ENCODE results near the gene PDPR. TPM values are rescaled to one million over a fixed set of nuclear protein-coding genes. Genes with fewer than 3 reads are reported as not detected.
A peak's percentile ranks its signal among the peaks of the same experiment; 100 is the strongest.

The PDPR gene
- total RNA-seq, 1 experiment from 2014 or later, result 26.9 TPM

DNA sequence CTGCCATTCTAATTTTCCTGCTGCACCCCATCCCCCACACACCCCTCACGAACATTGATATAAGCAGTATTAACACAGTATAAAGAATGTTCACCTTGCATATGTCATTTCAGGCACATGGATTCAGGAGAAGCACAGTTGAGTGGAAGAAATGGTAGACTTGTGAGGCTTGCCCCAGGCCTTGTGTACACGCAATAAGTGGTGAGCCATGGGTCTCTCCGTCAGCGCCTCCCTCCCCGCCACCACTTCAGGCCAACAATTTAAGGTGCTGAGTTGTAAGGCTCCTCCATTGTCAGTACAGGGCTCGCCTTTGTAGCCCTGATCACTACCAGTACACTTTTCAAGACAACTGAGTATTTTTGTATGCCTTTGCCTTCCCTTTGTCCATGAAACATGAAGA lies 47.2 kb downstream of the PDPR start:
- intact Hi-C loops (cut with micrococcal nuclease; ENCODE audit: unreplicated experiment) (no loop called here), in situ Hi-C loops (cut with HindIII; ENCODE audit: low pct_unique_long_range_greater_than_20kb, low sequenced_read_pairs) (no loop called here)
- no peak for ATAC-seq
- H3K27me3 ChIP-seq (ENCODE audit: control insufficient read depth, insufficient read depth, low read length), result no peaks in the 10 kb centered on the region
- no peak overlapping the region for H3K4me3 ChIP-seq (ENCODE audit: low read depth in 2 of 2, low read length in 2 of 2)
- ChIA-PET CTCF (no interaction called here), POLR2A (no interaction called here)
- TF ChIP-seq SIN3A (IDR thresholded peaks at IDR 0.05; ENCODE audit: borderline replicate concordance, insufficient read depth, low read depth, low read length) (no peak), REST (IDR thresholded peaks at IDR 0.05; ENCODE audit: insufficient read depth in 1 of 2, low read depth in 2 of 2, low read length in 1 of 2) (no peak), POLR2AphosphoS5 (IDR thresholded peaks at IDR 0.05; ENCODE audit: low read depth, low read length) (no peak), TCF7L2 (IDR thresholded peaks at IDR 0.05; ENCODE audit: low read depth, low read length) (no peak)
- TF ChIP-seq, protein P1, sequence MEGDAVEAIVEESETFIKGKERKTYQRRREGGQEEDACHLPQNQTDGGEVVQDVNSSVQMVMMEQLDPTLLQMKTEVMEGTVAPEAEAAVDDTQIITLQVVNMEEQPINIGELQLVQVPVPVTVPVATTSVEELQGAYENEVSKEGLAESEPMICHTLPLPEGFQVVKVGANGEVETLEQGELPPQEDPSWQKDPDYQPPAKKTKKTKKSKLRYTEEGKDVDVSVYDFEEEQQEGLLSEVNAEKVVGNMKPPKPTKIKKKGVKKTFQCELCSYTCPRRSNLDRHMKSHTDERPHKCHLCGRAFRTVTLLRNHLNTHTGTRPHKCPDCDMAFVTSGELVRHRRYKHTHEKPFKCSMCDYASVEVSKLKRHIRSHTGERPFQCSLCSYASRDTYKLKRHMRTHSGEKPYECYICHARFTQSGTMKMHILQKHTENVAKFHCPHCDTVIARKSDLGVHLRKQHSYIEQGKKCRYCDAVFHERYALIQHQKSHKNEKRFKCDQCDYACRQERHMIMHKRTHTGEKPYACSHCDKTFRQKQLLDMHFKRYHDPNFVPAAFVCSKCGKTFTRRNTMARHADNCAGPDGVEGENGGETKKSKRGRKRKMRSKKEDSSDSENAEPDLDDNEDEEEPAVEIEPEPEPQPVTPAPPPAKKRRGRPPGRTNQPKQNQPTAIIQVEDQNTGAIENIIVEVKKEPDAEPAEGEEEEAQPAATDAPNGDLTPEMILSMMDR (IDR thresholded peaks at IDR 0.05), result no peak
- no TSS peak for BruUV-seq (replicated peaks)
- H3K9me3 ChIP-seq (ENCODE audit: control insufficient read depth, insufficient read depth, low read depth, low read length), result no peaks in the 10 kb centered on the region
- peaks cover 8% of the 10 kb centered on the region for H3K36me3 ChIP-seq (ENCODE audit: control insufficient read depth, insufficient read depth, low read length)
- no peaks in the 10 kb centered on the region; the same call in 1 of the 2 replicates for H3K4me1 ChIP-seq (ENCODE audit: control insufficient read depth, insufficient read depth, low read length)
- DNase-seq (ENCODE audit: low read depth, low spot score), result no peak
- no peak overlapping the region for H3K27ac ChIP-seq (ENCODE audit: low read length)

DNA sequence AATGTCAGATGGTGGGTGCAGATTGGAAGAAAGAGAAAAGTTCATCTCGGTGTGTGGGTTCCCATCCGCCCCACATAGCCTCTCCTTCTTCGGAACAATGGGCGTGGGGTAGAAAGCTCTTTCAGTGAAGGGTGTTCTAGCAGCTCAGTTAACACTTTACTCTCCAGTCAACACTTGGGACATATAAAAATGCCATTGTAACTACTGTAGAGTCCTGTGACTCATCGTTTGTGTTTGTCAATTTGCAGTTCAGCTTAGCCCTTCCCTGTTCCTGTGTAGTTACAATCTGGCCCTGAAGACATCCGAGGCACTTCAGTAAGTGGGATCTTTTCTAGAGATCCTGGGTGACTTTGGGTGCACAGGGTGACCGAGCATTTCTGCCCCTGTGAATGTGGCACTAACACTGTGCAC lies 47.9 kb downstream of the PDPR start:
- ChIA-PET CTCF (interaction anchor here (0.6 kb wide), 1 partner anchor 1378 kb away, joined by 3 read pairs; no protein-coding TSS in a partner anchor), POLR2A (interaction anchor here (0.5 kb wide), 1 partner anchor 440 kb away, joined by 3 read pairs; no protein-coding TSS in a partner anchor)
- TF ChIP-seq, protein P1 (IDR thresholded peaks at IDR 0.05), result no peak
- no peak for TF ChIP-seq TCF7L2 (IDR thresholded peaks at IDR 0.05; ENCODE audit: low read depth, low read length)
- TF ChIP-seq POLR2AphosphoS5 (IDR thresholded peaks at IDR 0.05; ENCODE audit: low read depth, low read length), result no peak
- TF ChIP-seq SIN3A (IDR thresholded peaks at IDR 0.05; ENCODE audit: borderline replicate concordance, insufficient read depth, low read depth, low read length), result no peak
- TF ChIP-seq REST (IDR thresholded peaks at IDR 0.05; ENCODE audit: insufficient read depth in 1 of 2, low read depth in 2 of 2, low read length in 1 of 2), result no peak
- ATAC-seq, result peak; percentile 58
- peak; percentile 22 for DNase-seq (ENCODE audit: low read depth, low spot score)
- no peaks in the 10 kb centered on the region for H3K9me3 ChIP-seq (ENCODE audit: control insufficient read depth, insufficient read depth, low read depth, low read length)
- BruUV-seq (replicated peaks), result no TSS peak
- intact Hi-C loops (cut with micrococcal nuclease; ENCODE audit: unreplicated experiment) (no loop called here), in situ Hi-C loops (cut with HindIII; ENCODE audit: low pct_unique_long_range_greater_than_20kb, low sequenced_read_pairs) (no loop called here)
- no peaks in the 10 kb centered on the region for H3K27me3 ChIP-seq (ENCODE audit: control insufficient read depth, insufficient read depth, low read length)
- no peak overlapping the region for H3K27ac ChIP-seq (ENCODE audit: low read length)
- H3K4me1 ChIP-seq (ENCODE audit: control insufficient read depth, insufficient read depth, low read length), result no peaks in the 10 kb centered on the region; the same call in 1 of the 2 replicates
- H3K4me3 ChIP-seq (ENCODE audit: low read depth in 2 of 2, low read length in 2 of 2), result no peak overlapping the region
- H3K36me3 ChIP-seq (ENCODE audit: control insufficient read depth, insufficient read depth, low read length), result peaks cover 2% of the 10 kb centered on the region
